ENCODE data around the gene PDCL3. TPM values are rescaled to one million over a fixed set of nuclear protein-coding genes. Genes with fewer than 3 reads are reported as not detected.
A peak's percentile ranks its signal among the peaks of the same experiment; 100 is the strongest.

The PDCL3 gene
- total RNA-seq, 2 experiments from 2014 or later = 10.6 to 21.7 TPM

- Histone ChIP-seq H3K9me3 (ENCODE audit: low read length) (no peaks in the 10 kb centered on the region), H2AFZ (ENCODE audit: low read length) (peak overlapping the region; percentile 90), H3K27ac (ENCODE audit: low read depth, low read length, poor library complexity, severe bottlenecking) (peak overlapping the region; percentile 79), H3K36me3 (ENCODE audit: insufficient read depth, low read length) (no peaks in the 10 kb centered on the region), H4K20me1 (ENCODE audit: insufficient read depth, low read length) (no peaks in the 10 kb centered on the region), H3K79me2 (ENCODE audit: insufficient read depth, low read depth, low read length) (peaks cover 6% of the 10 kb centered on the region; the same call in 1 of the 2 replicates), H3K4me1 (ENCODE audit: insufficient read depth, low read length, poor library complexity, severe bottlenecking) (peaks cover 19% of the 10 kb centered on the region), H3K9me2 (ENCODE audit: insufficient read depth, low read length) (no peaks in the 10 kb centered on the region), H3K4me3 (ENCODE audit: low read depth, low read length, poor library complexity, severe bottlenecking) (peak overlapping the region; percentile 79), H3K4me2 (ENCODE audit: low read length) (peak overlapping the region; percentile 88)
- POLR2A ChIA-PET = interaction anchor here (1.4 kb wide), 1 partner anchor 9 kb away, joined by 3 read pairs; no protein-coding TSS in a partner anchor
- CTCF ChIA-PET (ENCODE audit: unreplicated experiment) = no interaction called here
- no peak for TF ChIP-seq EZH2phosphoT487 (IDR thresholded peaks at IDR 0.05; ENCODE audit: borderline replicate concordance, low read depth, low read length)
- TF ChIP-seq, protein P1, sequence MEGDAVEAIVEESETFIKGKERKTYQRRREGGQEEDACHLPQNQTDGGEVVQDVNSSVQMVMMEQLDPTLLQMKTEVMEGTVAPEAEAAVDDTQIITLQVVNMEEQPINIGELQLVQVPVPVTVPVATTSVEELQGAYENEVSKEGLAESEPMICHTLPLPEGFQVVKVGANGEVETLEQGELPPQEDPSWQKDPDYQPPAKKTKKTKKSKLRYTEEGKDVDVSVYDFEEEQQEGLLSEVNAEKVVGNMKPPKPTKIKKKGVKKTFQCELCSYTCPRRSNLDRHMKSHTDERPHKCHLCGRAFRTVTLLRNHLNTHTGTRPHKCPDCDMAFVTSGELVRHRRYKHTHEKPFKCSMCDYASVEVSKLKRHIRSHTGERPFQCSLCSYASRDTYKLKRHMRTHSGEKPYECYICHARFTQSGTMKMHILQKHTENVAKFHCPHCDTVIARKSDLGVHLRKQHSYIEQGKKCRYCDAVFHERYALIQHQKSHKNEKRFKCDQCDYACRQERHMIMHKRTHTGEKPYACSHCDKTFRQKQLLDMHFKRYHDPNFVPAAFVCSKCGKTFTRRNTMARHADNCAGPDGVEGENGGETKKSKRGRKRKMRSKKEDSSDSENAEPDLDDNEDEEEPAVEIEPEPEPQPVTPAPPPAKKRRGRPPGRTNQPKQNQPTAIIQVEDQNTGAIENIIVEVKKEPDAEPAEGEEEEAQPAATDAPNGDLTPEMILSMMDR (conservative IDR thresholded peaks at IDR 0.05; ENCODE audit: low read length) = no peak
- no TSS peak for BruUV-seq (replicated peaks)
- DNase-seq (ENCODE audit: low spot score) = no peak
- intact Hi-C loops (cut with micrococcal nuclease; ENCODE audit: unreplicated experiment) = loop anchor here (5.0 to 10.0 kb wide), 3 partner anchors 416 to 1376 kb away; partner anchors contain the start of genes AFF3, MITD1 and MRPL30
These were observed 1.6 kb upstream of the PDCL3 start for GRCh38 chr2:100561191-100561590.

DNA sequence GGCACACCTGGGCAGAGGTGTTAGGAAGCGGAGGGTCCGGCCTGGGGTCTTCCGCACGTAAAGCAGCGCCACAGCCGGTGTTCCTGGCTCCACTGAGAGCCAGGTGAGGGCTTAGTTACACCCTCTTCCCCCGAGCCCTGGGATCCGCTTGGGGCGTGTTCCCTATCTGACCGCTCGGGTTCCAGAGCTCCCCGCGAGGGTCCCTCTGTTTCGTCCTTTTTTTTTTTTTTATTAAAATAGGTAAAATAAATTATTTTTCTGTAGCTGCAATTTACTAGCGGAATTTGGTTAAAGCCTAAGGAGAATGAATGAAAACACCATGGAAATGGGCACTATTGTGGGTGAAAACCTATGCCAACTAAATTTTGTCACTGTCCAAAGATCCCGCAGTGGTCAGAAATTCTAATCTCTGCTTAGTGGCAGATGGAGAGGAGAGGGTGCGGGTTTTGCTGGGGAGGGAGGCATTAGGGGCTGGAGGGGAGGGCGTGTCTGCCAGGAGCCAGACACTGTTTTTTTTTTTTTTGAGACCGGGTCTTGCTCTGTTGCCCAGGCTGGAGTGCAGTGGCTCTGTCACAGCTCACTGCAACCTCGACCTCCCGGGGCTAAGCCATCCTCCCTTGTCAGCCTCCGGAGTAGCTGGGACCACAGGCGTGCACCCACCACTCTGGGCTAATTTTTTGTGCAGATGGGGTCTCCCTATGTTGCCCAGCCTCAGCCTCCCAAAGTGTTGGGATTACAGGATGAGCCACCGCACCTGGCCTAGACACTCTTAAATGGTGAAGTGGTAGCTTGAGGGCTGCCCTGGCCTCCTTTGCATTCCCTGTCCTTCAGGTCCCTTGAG, 834 bp downstream of the PDCL3 start:
- Histone ChIP-seq H4K20me1 (ENCODE audit: insufficient read depth, low read length) (no peaks in the 10 kb centered on the region), H3K9me3 (ENCODE audit: low read length) (no peaks in the 10 kb centered on the region), H3K79me2 (ENCODE audit: insufficient read depth, low read depth, low read length) (peaks cover 6% of the 10 kb centered on the region; the same call in 1 of the 2 replicates), H2AFZ (ENCODE audit: low read length) (peak overlapping the region; percentile 83), H3K4me2 (ENCODE audit: low read length) (peak overlapping the region; percentile 89), H3K36me3 (ENCODE audit: insufficient read depth, low read length) (peaks cover 21% of the 10 kb centered on the region; the same call in 1 of the 2 replicates), H3K4me3 (ENCODE audit: low read depth, low read length, poor library complexity, severe bottlenecking) (peak overlapping the region; percentile 79), H3K27ac (ENCODE audit: low read depth, low read length, poor library complexity, severe bottlenecking) (peak overlapping the region; percentile 79), H3K9me2 (ENCODE audit: insufficient read depth, low read length) (no peaks in the 10 kb centered on the region), H3K4me1 (ENCODE audit: insufficient read depth, low read length, poor library complexity, severe bottlenecking) (peaks cover 19% of the 10 kb centered on the region)
- ChIA-PET POLR2A (interaction anchor here (0.6 to 1.6 kb wide), 10 partner anchors 9 to 1853 kb away, joined by 3 to 7 read pairs (median 4); partner anchors contain the start of genes CHST10 and RPL31), CTCF (ENCODE audit: unreplicated experiment) (no interaction called here)
- BruUV-seq (replicated peaks) = TSS peak; percentile 93
- TF ChIP-seq, protein P1 (conservative IDR thresholded peaks at IDR 0.05; ENCODE audit: low read length) = no peak
- no peak for TF ChIP-seq EZH2phosphoT487 (IDR thresholded peaks at IDR 0.05; ENCODE audit: borderline replicate concordance, low read depth, low read length)
- DNase-seq (ENCODE audit: low spot score) = no peak
- intact Hi-C loops (cut with micrococcal nuclease; ENCODE audit: unreplicated experiment) = loop anchor here (5.0 to 10.0 kb wide), 3 partner anchors 419 to 1379 kb away; partner anchors contain the start of genes AFF3, MITD1 and MRPL30

Data from OCI-LY7 (cell line).